Measurements from ENCODE around the gene FILIP1L.
"Not testable (repeated sequence)": the region's sequence is repeated elsewhere in the genome, so short reads cannot be mapped to it uniquely, and the experiment has no call there.

FILIP1L gene

DNA sequence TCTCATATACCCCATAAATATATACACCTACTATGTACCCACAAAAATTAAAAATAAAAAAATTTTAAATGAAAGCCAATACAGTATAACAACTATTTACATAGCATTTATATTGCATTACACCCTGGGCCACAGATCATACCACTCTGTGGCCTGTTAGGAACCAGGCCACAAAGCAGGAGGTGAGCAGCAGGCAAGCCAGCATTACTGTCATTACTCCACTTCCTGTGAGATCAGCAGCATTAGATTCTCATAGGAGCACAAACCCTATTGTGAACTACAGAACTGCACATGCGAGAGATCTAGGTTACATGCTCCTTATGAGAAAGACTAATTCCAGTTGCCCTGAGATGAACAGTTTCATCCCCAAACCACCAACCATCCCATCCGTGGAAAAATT lies 17.4 kb downstream of the FILIP1L start:
- DNase-seq, result peak; percentile 39

- DNase-seq, result not testable (repeated sequence)
Measured at GRCh38 chr3:100096286-100096685, 18.0 kb downstream of the FILIP1L start.

DNA sequence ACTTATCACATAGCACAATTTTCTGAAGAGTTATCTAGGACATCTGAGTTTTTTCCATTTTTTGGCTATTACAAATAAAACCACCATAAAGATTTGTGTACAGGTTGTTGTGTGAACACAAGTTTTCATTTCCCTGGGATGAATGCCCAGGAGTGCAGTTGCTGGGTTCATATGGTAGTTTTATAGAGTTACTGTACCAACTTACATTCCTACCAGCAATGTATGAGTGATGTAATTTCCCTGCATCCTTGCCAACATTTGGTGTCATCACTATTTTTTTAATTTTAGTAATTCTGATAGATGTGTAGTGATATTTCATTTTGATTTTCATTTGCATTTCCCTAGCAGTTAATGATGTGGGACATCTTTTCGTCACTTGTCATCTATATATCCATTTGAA lies 20.5 kb downstream of the FILIP1L start:
- no peak for DNase-seq

DNA sequence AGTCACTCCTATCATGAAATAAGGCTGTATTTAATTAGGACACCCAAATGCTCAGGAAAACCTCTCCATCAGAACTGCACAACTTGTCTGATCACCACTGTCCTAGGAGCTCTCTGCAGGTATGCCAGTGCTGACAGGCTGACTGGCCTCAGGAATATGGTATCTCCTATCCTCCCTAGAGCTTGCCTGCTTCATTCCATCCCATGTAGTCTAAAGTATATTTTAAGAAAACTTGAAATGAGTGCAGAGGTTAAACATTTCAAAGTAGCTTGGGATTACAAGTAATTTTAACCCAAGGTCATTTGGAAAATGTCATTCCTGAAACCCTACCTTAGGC lies 23.7 kb downstream of the FILIP1L start:
- no peak for DNase-seq

GRCh38 chr3:100089812-100090668 lies 24.3 kb downstream of the FILIP1L start:
- peak; percentile 64 for DNase-seq

GRCh38 chr3:100088735-100089368 lies 25.4 kb downstream of the FILIP1L start:
- DNase-seq, result no peak

GRCh38 chr3:100087198-100087597 lies 27.1 kb downstream of the FILIP1L start:
- DNase-seq, result peak; percentile 84

- DNase-seq, result no peak
Measured at GRCh38 chr3:100086401-100086800, 27.9 kb downstream of the FILIP1L start.

DNA sequence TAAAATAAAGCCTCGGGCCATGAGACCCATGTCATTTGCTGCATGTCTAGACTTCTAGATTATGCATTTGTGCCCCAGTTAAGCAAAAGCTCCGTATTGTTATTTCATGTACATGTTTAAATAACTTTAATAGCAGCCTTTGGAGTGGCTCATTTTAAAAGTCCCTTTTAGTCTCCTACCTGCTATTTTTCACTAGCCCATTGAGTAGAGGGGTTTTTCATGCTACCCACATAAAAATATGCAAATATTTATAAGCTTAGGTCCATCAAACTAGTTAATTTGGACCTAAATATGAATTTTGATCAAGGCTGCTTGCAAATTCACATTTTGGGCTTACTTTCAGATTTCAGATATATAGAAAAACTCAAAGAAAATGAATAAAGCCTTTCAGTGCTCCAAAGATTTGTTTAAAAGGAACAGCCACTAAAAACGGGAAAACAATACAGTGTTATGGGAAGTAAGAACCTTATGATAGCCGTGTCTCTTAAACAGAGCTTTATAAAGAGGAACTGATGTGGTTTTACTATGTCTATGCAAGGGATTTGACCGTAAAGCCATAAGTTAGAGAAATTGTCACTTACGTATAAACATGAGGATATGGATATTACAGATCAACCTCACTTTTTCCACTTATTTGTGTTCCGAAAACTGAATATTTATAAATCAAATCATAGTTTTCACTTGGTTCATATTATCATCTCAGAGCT lies 30.0 kb downstream of the FILIP1L start:
- no peak for DNase-seq

- DNase-seq, result no peak
Measured at GRCh38 chr3:100083209-100083608, 31.1 kb downstream of the FILIP1L start.

GRCh38 chr3:100082714-100083113 lies 31.6 kb downstream of the FILIP1L start:
- no peak for DNase-seq

DNA sequence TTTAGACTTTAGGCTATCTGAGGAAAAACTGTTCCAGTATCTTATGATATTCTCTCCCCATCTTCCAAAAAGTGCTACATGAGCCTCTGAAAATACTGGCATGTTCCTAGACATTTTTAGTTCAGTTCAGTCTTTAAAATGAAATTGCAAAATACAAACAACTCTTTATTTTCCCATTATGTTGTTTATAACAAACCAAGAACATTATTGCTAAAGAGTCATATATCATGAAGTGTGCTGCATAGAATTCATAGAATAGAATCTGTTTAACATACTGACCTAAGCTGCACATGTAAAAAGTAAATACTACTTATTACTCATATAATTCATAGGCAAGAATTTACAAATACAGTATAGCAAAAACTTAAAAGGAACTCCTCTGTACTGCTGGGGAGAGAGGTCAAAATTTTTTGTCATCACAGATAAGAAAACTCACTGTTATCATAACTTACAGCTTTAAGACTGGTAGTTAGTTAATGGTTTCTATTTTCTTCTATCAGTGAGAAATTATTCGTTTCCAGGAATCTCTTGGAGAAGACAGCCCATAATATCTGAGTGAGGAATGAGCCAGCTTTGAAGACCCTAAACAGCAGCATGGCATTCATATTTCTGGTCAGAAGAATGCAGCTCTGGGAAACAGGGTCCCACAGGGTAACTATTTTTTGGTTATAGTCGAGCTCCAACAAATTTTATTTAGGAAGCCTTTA lies 32.2 kb downstream of the FILIP1L start:
- DNase-seq, result no peak

DNA sequence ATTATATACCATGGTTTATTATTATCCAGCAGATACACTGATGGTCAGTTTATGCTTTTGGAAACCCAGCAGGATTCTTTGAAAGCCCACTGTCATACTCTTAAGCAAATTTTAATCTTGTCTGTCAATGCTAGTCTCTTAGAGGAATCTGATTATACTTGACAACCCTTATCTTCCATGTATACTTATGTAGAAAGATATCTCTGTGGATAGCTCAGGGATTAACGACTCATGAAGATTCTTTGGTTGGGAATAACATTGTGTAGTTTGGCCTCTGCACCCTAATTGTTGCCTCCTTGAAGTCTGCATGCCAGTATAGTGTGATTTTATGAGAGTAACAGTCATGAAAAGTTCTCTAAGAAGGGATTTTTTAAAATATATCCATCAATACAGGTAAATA lies 33.0 kb downstream of the FILIP1L start:
- DNase-seq, result no peak

DNA sequence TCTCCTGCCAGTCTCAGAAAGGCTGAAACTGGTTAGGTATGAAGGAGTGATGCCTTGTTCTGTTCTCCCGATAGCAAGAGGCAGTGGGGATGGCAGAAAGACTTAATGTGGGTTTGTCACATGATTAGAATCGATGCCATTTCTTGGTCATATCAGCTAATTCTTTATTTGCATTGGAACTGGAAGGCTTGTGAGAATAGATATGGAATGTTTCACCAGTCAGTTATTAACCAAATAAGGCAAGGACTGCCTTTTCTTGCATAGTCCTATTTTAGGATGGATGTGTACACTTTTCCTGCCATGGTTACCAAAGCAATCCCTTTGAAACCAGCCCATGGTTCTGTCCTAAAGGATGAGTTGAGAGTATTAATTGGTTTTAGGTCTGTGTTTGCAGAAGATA lies 33.7 kb downstream of the FILIP1L start:
- DNase-seq, result no peak

- no peak for DNase-seq
Measured at GRCh38 chr3:100079328-100079727, 35.0 kb downstream of the FILIP1L start.

GRCh38 chr3:100076731-100077529 lies 37.4 kb downstream of the FILIP1L start:
- DNase-seq, result no peak

- no peak for DNase-seq
Measured at GRCh38 chr3:100075851-100076730, 38.2 kb downstream of the FILIP1L start.

GRCh38 chr3:100075196-100075595 lies 39.1 kb downstream of the FILIP1L start:
- DNase-seq, result no peak

DNA sequence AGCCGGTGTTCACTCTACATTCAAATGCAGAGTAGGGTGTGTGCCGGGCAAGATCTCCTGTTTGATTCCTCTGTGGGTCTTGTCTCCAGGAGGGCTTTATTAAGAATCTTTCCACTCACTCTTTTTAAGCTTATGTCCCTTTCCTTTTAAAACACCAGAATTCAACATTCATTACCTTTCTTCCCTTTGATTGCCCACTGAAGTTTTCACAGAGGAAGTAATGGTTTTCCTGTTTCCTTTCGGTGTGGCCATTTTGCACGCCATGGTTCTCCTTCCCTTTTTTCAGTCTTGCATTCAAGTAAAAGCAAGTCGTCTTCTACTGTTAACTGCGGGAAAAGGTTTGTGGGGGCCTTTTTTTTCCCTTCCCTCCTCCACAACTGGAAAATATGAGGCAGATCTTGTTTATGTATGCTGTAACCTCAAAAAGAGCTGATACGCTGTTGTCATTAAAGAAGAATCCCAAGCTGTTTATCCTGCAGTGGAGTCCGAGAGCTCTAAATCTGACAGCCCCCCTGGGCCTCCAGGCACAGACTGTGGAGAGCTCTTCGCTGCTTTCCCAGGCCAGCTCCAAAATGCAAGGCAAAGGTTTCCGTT lies 40.5 kb downstream of the FILIP1L start:
- DNase-seq, result peak; percentile 54

GRCh38 chr3:100073049-100073713 lies 41.1 kb downstream of the FILIP1L start:
- no peak for DNase-seq
